RCC 7860 (cell line): Measurements from ENCODE around the gene DDX23.
A peak's percentile ranks its signal among the peaks of the same experiment; 100 is the strongest.
"Not testable (repeated sequence)": the region's sequence is repeated elsewhere in the genome, so short reads cannot be mapped to it uniquely, and the experiment has no call there.

ENCODE experiments used
- DNase-seq: peaks from one replicate; pipeline ENCODE4 v3.0.0-alpha.2; 2015; ENCODE audit warnings: low spot score
- FAIRE-seq: peaks from 2 replicates; lab custom pipeline; 2012; peaks lifted over from hg19 to GRCh38; lab: Jason Lieb, UNC

The DDX23 gene

GRCh38 chr12:48851883-48852733 lies at the start of gene DDX23:
Gene DDX23 (minus strand): TSS chr12:48852163. CDS start chr12:48845782, 6,381 bp downstream.
- DNase-seq = peak; percentile 93
- FAIRE-seq = peak; percentile 80

- FAIRE-seq (no peak), DNase-seq (no peak)
Observed at GRCh38 chr12:48901278-48901677, 49.3 kb upstream of the DDX23 start.

GRCh38 chr12:48899651-48900050 lies 47.7 kb upstream of the DDX23 start:
- no peak for DNase-seq
- FAIRE-seq = no peak

- DNase-seq (no peak), FAIRE-seq (no peak)
Observed at GRCh38 chr12:48894271-48894670, 42.3 kb upstream of the DDX23 start.

GRCh38 chr12:48890657-48891418 lies 38.9 kb upstream of the DDX23 start:
- FAIRE-seq (no peak), DNase-seq (peak; percentile 39)

GRCh38 chr12:48889679-48890078 lies 37.7 kb upstream of the DDX23 start:
- no peak for DNase-seq

GRCh38 chr12:48883305-48884161 lies 31.6 kb upstream of the DDX23 start:
- DNase-seq (no peak), FAIRE-seq (no peak)

More at GRCh38 chr12:48889679-48890078, 37.7 kb upstream of the DDX23 start:
- FAIRE-seq = no peak

- DNase-seq = no peak
Observed at GRCh38 chr12:48882972-48883304, 31.0 kb upstream of the DDX23 start.

GRCh38 chr12:48882315-48882687 lies 30.3 kb upstream of the DDX23 start:
- no peak for FAIRE-seq
- DNase-seq = no peak

More at GRCh38 chr12:48882972-48883304, 31.0 kb upstream of the DDX23 start:
- no peak for FAIRE-seq

GRCh38 chr12:48881686-48882314 lies 29.8 kb upstream of the DDX23 start:
- DNase-seq (no peak), FAIRE-seq (no peak)

- FAIRE-seq = no peak
Observed at GRCh38 chr12:48880647-48881046, 28.7 kb upstream of the DDX23 start.

GRCh38 chr12:48878548-48878947 lies 26.6 kb upstream of the DDX23 start:
- DNase-seq (no peak), FAIRE-seq (no peak)

More at GRCh38 chr12:48880647-48881046, 28.7 kb upstream of the DDX23 start:
- DNase-seq = no peak

GRCh38 chr12:48875944-48876515 lies 24.1 kb upstream of the DDX23 start:
- no peak for DNase-seq
- FAIRE-seq = no peak

- FAIRE-seq, DNase-seq: not testable (repeated sequence)
Observed at GRCh38 chr12:48873534-48873933, 21.6 kb upstream of the DDX23 start.

GRCh38 chr12:48873096-48873495 lies 21.1 kb upstream of the DDX23 start:
- DNase-seq (no peak), FAIRE-seq (no peak)

- DNase-seq (no peak), FAIRE-seq (no peak)
Observed at GRCh38 chr12:48869191-48869590, 17.2 kb upstream of the DDX23 start.

- DNase-seq (no peak), FAIRE-seq (no peak)
Observed at GRCh38 chr12:48868451-48868850, 16.5 kb upstream of the DDX23 start.

- no peak for FAIRE-seq
- DNase-seq = no peak
Observed at GRCh38 chr12:48866052-48866711, 14.2 kb upstream of the DDX23 start.

GRCh38 chr12:48865281-48866051 lies 13.5 kb upstream of the DDX23 start, which contains the start of gene RND1:
Gene RND1 (minus strand): TSS chr12:48865870. CDS start chr12:48865767, 103 bp downstream.
- FAIRE-seq = peak; percentile 80
- DNase-seq = peak; percentile 68
